Uterus (tissue), 4 donors: Measurements from ENCODE around the gene TIMM10B. TPM values are rescaled to one million over a fixed set of nuclear protein-coding genes. Genes with fewer than 3 reads are reported as not detected.
A peak's percentile ranks its signal among the peaks of the same experiment; 100 is the strongest.

Experiments used
- DNase-seq, 2 donors: peaks; one replicate each; pipeline ENCODE4 v3.0.0-alpha.2; 2019 to 2020
- H3K27ac ChIP-seq, 2 donors: fragments of 200-600 bp; sonication (generic); 1 replicate in 1 of 2; 2 replicates in 1 of 2; pipeline ENCODE4 v1.5.1; 2016 to 2018
- H3K27me3 ChIP-seq, 2 donors: fragments of 200-600 bp; sonication (generic); one replicate each; pipeline ENCODE4 v1.5.1; 2018 to 2019; ENCODE audit warnings: control low read depth in 1 of 2
- H3K36me3 ChIP-seq, 2 donors: fragments of 200-600 bp; sonication (generic); one replicate each; pipeline ENCODE4 v1.5.1; 2019; ENCODE audit warnings: control low read depth in 1 of 2
- H3K4me1 ChIP-seq, 2 donors: fragments of 200-600 bp; sonication (generic); one replicate each; pipeline ENCODE4 v1.5.1; 2018 to 2019; ENCODE audit warnings: control low read depth in 1 of 2
- H3K4me3 ChIP-seq, 2 donors: fragments of 200-600 bp; sonication (generic); 1 replicate in 1 of 2; 2 replicates in 1 of 2; pipeline ENCODE4 v1.5.1; 2018 to 2019; ENCODE audit warnings: mild to moderate bottlenecking in 1 of 2
- H3K9me3 ChIP-seq, 2 donors: fragments of 200-600 bp; sonication (generic); one replicate each; pipeline ENCODE4 v1.5.1; 2019; ENCODE audit warnings: control low read depth in 1 of 2
- POLR2A ChIP-seq, 2 donors: fragments of 450-650 bp; IDR thresholded peaks; one replicate each; pipeline ENCODE4 v1.6.1; 2016; ENCODE audit warnings: antibody characterized with exemption in 2 of 2, mild to moderate bottlenecking in 1 of 2, moderate library complexity in 1 of 2
- intact Hi-C: fragments of 100-400 bp; cut with DNase I; formaldehyde crosslinking; loops from one replicate; pipeline ENCODE4 v1.15.1; 2023; ENCODE audit warnings: low total_unique reads
- total RNA-seq, 4 donors: library from RNA; depleted of rRNA in 3 of 4; stranded (reverse); fragments of >200 nt in 3 of 4; gene quantifications; one replicate each; pipeline versions ENCODE4 v1.1.0 to v1.2.4, GENCODE V29; 2014 to 2023
- TF ChIP-seq, protein P1 (sequence below), 4 experiments: fragments of 200-600 bp in 2 of 4; fragments of 450-650 bp in 2 of 4; sonication (generic) in 2 of 4; IDR thresholded peaks; one replicate each; pipeline ENCODE4 v1.5.1; 2016 to 2019; ENCODE audit warnings: antibody characterized with exemption in 4 of 4, mild to moderate bottlenecking in 2 of 4, moderate library complexity in 1 of 4
- donor health status: DM: yes; HTN: yes; CAD: no.

The TIMM10B gene
- total RNA-seq, 4 donors from 2014 or later: 7.9 to 40.7 (median 28.4) TPM

DNA sequence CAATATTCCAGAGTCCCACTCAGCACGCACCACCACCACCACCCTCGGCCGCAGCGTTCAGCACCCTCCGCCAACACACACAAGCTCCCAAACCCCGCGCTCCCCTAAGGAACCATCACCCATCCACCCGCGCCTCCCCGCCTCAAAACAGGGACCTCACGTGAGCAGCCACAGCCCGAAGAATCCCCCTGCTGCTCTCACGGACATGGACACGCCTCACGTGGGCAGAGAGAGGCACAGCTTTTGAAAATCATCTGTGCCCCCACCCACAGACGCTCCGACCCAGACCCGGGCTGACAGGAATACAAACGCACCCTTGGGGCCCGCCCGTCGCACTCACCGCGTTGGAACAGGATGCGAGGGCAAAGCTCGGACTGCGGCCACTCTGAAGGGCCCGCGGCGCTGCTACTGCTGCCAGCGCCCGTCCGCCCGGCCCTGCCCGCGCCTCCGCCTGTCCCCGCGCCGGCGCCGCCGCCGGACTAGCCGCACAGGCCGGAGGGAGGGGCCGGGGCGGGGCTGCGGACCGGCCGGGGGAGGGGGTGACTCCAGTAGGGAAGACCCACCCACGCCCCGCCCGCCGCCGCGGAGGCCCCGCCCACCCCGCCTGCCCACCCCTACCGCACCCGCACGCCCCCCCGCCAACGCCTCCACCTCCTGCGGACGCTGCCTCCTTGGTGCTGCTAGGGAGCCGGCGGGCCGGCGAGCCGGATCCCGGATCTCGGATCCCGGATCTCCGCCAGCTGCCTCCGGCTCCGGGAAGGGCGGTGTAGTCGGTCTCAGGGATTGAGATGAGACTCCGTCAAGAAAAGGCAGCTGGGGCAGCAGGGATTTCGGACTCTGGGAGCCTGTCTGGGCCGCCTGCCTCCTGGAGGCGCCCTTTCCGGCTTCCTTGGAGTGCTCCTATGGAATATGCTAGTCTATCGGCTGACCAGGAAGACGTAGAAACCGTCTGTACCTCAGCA is 7.6 kb upstream of the TIMM10B start, which contains the start of gene TRIM3:
TSS of gene TRIM3 (minus strand) at position 491 of the 962 bp plus-strand sequence. CDS start 8,246 bp downstream, outside the sequence.
- Histone ChIP-seq H3K27me3 (no peaks in the 10 kb centered on the region), H3K9me3 (no peaks in the 10 kb centered on the region), H3K36me3 (no peaks in the 10 kb centered on the region), H3K27ac (peak within 1 kb of the TSS; percentile 95 to 96), H3K4me3 (peak within 1 kb of the TSS; percentile 44 to 86), H3K4me1 (peaks cover 0 to 6% of the 10 kb centered on the region in 2 donors)
- intact Hi-C loops: no loop called here
- TF ChIP-seq, protein P1, sequence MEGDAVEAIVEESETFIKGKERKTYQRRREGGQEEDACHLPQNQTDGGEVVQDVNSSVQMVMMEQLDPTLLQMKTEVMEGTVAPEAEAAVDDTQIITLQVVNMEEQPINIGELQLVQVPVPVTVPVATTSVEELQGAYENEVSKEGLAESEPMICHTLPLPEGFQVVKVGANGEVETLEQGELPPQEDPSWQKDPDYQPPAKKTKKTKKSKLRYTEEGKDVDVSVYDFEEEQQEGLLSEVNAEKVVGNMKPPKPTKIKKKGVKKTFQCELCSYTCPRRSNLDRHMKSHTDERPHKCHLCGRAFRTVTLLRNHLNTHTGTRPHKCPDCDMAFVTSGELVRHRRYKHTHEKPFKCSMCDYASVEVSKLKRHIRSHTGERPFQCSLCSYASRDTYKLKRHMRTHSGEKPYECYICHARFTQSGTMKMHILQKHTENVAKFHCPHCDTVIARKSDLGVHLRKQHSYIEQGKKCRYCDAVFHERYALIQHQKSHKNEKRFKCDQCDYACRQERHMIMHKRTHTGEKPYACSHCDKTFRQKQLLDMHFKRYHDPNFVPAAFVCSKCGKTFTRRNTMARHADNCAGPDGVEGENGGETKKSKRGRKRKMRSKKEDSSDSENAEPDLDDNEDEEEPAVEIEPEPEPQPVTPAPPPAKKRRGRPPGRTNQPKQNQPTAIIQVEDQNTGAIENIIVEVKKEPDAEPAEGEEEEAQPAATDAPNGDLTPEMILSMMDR (IDR thresholded peaks at IDR 0.05): peak in 3 of 4 experiments; percentile 12 to 34 (median 18)
- peak; percentile 77 to 87 for TF ChIP-seq POLR2A (IDR thresholded peaks at IDR 0.05)
- DNase-seq: peak; percentile 93 to 96

DNA sequence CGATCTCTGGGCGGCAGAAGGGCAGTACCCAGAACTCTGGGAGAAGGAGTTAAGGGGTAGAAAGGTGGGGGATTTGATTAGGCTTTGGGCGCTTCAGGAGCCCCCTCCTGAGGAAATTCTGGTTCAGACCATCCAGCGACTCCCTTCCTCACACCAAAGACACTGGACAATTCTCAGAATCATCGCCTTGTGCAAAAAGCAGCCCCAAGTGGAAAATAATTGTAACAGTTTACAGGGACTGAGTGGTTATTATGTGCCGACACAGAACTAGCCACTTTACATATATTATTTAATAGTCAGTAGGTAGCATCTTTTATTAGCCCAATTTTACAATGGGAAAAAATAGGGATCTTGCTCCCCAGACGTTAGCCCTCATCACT is 6.9 kb upstream of the TIMM10B start:
- no peaks in the 10 kb centered on the region for H3K27me3 ChIP-seq
- no peak for DNase-seq
- H3K4me3 ChIP-seq: peak overlapping the region; percentile 44 to 86
- no peaks in the 10 kb centered on the region for H3K9me3 ChIP-seq
- H3K36me3 ChIP-seq: no peaks in the 10 kb centered on the region
- H3K4me1 ChIP-seq: peaks cover 0 to 6% of the 10 kb centered on the region in 2 donors
- peak overlapping the region; percentile 95 to 96 for H3K27ac ChIP-seq
- TF ChIP-seq, protein P1 (IDR thresholded peaks at IDR 0.05): no peak
- TF ChIP-seq POLR2A (IDR thresholded peaks at IDR 0.05): no peak
- intact Hi-C loops: no loop called here

DNA sequence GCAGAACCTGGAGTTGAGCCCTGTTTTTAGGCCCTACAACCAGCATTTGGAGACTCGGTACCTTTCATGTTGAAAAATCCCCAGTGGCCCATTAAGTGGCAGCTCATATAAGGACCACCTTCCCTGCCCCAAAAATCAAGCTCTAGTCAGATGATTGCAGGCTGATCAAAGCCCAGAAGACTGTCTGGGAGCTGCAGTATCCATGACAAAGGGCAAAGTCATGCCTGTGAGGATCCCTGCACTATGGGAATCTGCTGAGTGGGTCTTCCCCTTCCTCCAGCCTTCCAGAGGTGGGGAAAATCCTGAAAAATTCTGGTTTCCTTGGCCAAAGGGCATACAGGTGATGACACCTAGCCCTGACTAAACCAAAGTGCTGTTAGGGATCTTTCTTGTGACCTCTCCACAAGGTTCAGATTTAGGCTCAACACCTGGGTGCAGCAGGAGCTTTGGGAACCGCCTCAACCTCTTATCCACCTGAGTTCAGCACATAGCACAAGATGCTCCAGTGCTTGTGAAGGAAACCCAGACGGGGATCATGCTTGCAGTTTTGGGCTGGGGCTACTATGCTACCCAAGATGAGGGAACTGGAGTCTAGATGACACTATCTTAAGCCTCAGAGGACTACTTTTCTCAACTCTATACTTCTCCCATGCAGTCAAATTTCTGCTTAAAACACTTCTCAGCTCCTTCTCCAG is 6.3 kb upstream of the TIMM10B start:
- Histone ChIP-seq H3K27ac (peak overlapping the region; percentile 95 to 96), H3K9me3 (no peaks in the 10 kb centered on the region), H3K4me1 (peaks cover 0 to 6% of the 10 kb centered on the region in 2 donors), H3K27me3 (no peaks in the 10 kb centered on the region), H3K36me3 (no peaks in the 10 kb centered on the region), H3K4me3 (no peak overlapping the region)
- TF ChIP-seq, protein P1 (IDR thresholded peaks at IDR 0.05): no peak
- no peak for TF ChIP-seq POLR2A (IDR thresholded peaks at IDR 0.05)
- DNase-seq: no peak
- intact Hi-C loops: no loop called here

DNA sequence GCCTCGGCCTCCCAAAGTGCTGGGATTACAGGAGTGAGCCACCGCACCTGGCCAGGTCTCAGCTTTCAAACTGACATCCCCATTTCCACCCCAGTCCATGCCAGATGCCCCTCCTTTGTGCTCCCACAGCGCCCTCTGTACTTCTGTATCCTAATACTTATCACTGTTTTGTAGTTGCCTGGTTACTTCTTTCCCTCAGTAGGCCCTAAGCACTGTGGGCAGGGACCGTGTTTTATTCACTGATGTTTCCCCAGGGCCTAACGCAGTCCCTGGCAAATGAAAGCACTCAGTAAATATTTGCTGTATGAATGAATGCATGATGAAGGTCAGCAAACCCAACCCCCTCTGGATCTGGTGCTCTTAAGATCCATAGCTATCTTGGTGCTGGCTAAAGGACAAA is 5.4 kb upstream of the TIMM10B start:
- peaks cover 0 to 13% of the 10 kb centered on the region in 2 donors for H3K4me1 ChIP-seq
- TF ChIP-seq, protein P1 (IDR thresholded peaks at IDR 0.05): no peak
- no peak for TF ChIP-seq POLR2A (IDR thresholded peaks at IDR 0.05)
- intact Hi-C loops: no loop called here
- H3K4me3 ChIP-seq: no peak overlapping the region
- no peak for DNase-seq
- H3K36me3 ChIP-seq: no peaks in the 10 kb centered on the region
- H3K9me3 ChIP-seq: no peaks in the 10 kb centered on the region
- H3K27ac ChIP-seq: no peak overlapping the region
- no peaks in the 10 kb centered on the region for H3K27me3 ChIP-seq
